ENCODE data around the gene DCST2. TPM values are rescaled to one million over a fixed set of nuclear protein-coding genes. Genes with fewer than 3 reads are reported as not detected.
A peak's percentile ranks its signal among the peaks of the same experiment; 100 is the strongest.

DCST2 gene
- total RNA-seq, 1 experiment from 2014 or later = 0.31 TPM

- DNase-seq (ENCODE audit: low spot score) = peak; percentile 72
- in situ Hi-C loops (cut with HindIII; ENCODE audit: low sequenced_read_pairs) = no loop called here
These were observed 60.9 kb downstream of the DCST2 start for GRCh38 chr1:154972517-154973343.

GRCh38 chr1:154972213-154972516, 61.4 kb downstream of the DCST2 start:
- no peak for DNase-seq (ENCODE audit: low spot score)
- in situ Hi-C loops (cut with HindIII; ENCODE audit: low sequenced_read_pairs) = no loop called here

GRCh38 chr1:154971341-154971998, 62.1 kb downstream of the DCST2 start:
- in situ Hi-C loops (cut with HindIII; ENCODE audit: low sequenced_read_pairs) = no loop called here
- DNase-seq (ENCODE audit: low spot score) = peak; percentile 60

- DNase-seq (ENCODE audit: low spot score) = peak; percentile 99
- in situ Hi-C loops (cut with HindIII; ENCODE audit: low sequenced_read_pairs) = no loop called here
These were observed 62.8 kb downstream of the DCST2 start, which contains the start of gene SHC1 for GRCh38 chr1:154970631-154971340. Gene SHC1, minus strand, starts transcription at chr1:154970747. Its CDS starts 221 bp downstream, at chr1:154970526.

GRCh38 chr1:154969860-154970452, 63.6 kb downstream of the DCST2 start:
- no peak for DNase-seq (ENCODE audit: low spot score)
- in situ Hi-C loops (cut with HindIII; ENCODE audit: low sequenced_read_pairs) = no loop called here

- in situ Hi-C loops (cut with HindIII; ENCODE audit: low sequenced_read_pairs) = no loop called here
- no peak for DNase-seq (ENCODE audit: low spot score)
These were observed 64.3 kb downstream of the DCST2 start for GRCh38 chr1:154969246-154969645.

GRCh38 chr1:154968731-154969130, 64.8 kb downstream of the DCST2 start:
- in situ Hi-C loops (cut with HindIII; ENCODE audit: low sequenced_read_pairs) = no loop called here
- no peak for DNase-seq (ENCODE audit: low spot score)

Other genes starting within 250 kb of the DCST2 start
- gene KCNN3, start 163.5 kb downstream of the DCST2 start, total RNA-seq (2014; rRNA removed; shearing (Covaris generic)) = under 0.01 and 0.64 TPM in 2 replicates
- gene PMVK, start 97.1 kb downstream of the DCST2 start, total RNA-seq (2014; rRNA removed; shearing (Covaris generic)) = 66.5 and 70.3 TPM in 2 replicates
- 25.9 and 36.5 TPM in 2 replicates for gene PBXIP1, start 77.7 kb downstream of the DCST2 start, total RNA-seq (2014; rRNA removed; shearing (Covaris generic))
- 16.9 and 24.2 TPM in 2 replicates for gene PYGO2, start 72.0 kb downstream of the DCST2 start, total RNA-seq (2014; rRNA removed; shearing (Covaris generic))
- 204 and 265 TPM in 2 replicates for gene SHC1, start 63.0 kb downstream of the DCST2 start, total RNA-seq (2014; rRNA removed; shearing (Covaris generic))
- gene CKS1B, start 59.1 kb downstream of the DCST2 start, total RNA-seq (2014; rRNA removed; shearing (Covaris generic)) = 187 and 192 TPM in 2 replicates
- gene FLAD1, start 50.4 kb downstream of the DCST2 start, total RNA-seq (2014; rRNA removed; shearing (Covaris generic)) = 39.9 and 49.4 TPM in 2 replicates
- 0.74 TPM in 1 of 2 replicates, not detected in the other for gene LENEP, start 40.2 kb downstream of the DCST2 start, total RNA-seq (2014; rRNA removed; shearing (Covaris generic))
- 30.6 and 33.0 TPM in 2 replicates for gene ZBTB7B, start 31.0 kb downstream of the DCST2 start, total RNA-seq (2014; rRNA removed; shearing (Covaris generic))
- gene DCST1, start within 50 bp of the DCST2 start, total RNA-seq (2014; rRNA removed; shearing (Covaris generic)) = not detected in 2 replicates
- 82.2 and 92.9 TPM in 2 replicates for gene ADAM15, start 17.5 kb upstream of the DCST2 start, total RNA-seq (2014; rRNA removed; shearing (Covaris generic))
- gene EFNA4, start 30.0 kb upstream of the DCST2 start, total RNA-seq (2014; rRNA removed; shearing (Covaris generic)) = 14.0 and 26.2 TPM in 2 replicates
- 3.3 and 5.1 TPM in 2 replicates for gene EFNA3, start 45.1 kb upstream of the DCST2 start, total RNA-seq (2014; rRNA removed; shearing (Covaris generic))
- 2.8 and 5.3 TPM in 2 replicates for gene EFNA1, start 94.1 kb upstream of the DCST2 start, total RNA-seq (2014; rRNA removed; shearing (Covaris generic))
- 15.9 and 19.8 TPM in 2 replicates for gene SLC50A1, start 102.1 kb upstream of the DCST2 start, total RNA-seq (2014; rRNA removed; shearing (Covaris generic))
- 83.3 and 104 TPM in 2 replicates for gene DPM3, start 106.8 kb upstream of the DCST2 start, total RNA-seq (2014; rRNA removed; shearing (Covaris generic))
- 177 and 223 TPM in 2 replicates for gene KRTCAP2, start 139.5 kb upstream of the DCST2 start, total RNA-seq (2014; rRNA removed; shearing (Covaris generic))
- 0.14 and 0.37 TPM in 2 replicates for gene TRIM46, start 140.1 kb upstream of the DCST2 start, total RNA-seq (2014; rRNA removed; shearing (Covaris generic))
- 75.4 and 79.8 TPM in 2 replicates for gene THBS3, start 174.1 kb upstream of the DCST2 start, total RNA-seq (2014; rRNA removed; shearing (Covaris generic))
- 125 and 126 TPM in 2 replicates for gene MTX1, start 174.9 kb upstream of the DCST2 start, total RNA-seq (2014; rRNA removed; shearing (Covaris generic))
- gene ENTREP3, start 221.7 kb upstream of the DCST2 start, total RNA-seq (2014; rRNA removed; shearing (Covaris generic)) = 5.4 and 7.3 TPM in 2 replicates
- 24.3 and 49.0 TPM in 2 replicates for gene SCAMP3, start 228.6 kb upstream of the DCST2 start, total RNA-seq (2014; rRNA removed; shearing (Covaris generic))
- 32.1 and 47.4 TPM in 2 replicates for gene CLK2, start 239.7 kb upstream of the DCST2 start, total RNA-seq (2014; rRNA removed; shearing (Covaris generic))
- gene HCN3, start 243.7 kb upstream of the DCST2 start, total RNA-seq (2014; rRNA removed; shearing (Covaris generic)) = 1.1 and 3.3 TPM in 2 replicates

Measured in G401 (cell line).